ENCODE results near the gene NOS1.

Gene NOS1

DNA sequence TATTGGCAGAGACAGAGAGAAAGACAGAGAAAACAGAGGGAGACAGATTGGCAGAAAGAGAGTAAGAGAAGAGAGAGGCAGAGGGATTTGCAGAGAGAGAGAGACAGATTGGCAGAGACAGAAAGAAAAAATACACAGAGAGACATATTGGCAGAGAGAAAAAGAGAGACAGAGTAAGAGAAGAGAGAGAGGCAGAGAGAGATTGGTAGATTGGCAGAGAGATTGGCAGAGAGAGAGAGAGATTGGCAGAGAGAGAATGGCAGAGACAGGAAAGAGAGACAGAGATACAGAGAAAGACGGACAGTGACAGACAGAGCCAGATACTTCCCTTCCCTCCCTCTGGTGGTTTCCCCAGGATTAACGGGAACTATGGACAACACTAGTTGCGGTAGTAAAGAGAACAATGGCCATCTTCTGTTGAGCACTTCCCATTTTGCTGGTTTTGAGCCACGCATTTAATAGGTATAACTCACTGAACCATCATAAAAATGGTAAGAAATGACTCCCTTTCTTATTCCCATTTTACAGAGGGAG, 2.6 kb upstream of the NOS1 start:
- H3K4me3 ChIP-seq (ENCODE audit: low read depth, low read length): no peak overlapping the region
- TF ChIP-seq, protein P1, sequence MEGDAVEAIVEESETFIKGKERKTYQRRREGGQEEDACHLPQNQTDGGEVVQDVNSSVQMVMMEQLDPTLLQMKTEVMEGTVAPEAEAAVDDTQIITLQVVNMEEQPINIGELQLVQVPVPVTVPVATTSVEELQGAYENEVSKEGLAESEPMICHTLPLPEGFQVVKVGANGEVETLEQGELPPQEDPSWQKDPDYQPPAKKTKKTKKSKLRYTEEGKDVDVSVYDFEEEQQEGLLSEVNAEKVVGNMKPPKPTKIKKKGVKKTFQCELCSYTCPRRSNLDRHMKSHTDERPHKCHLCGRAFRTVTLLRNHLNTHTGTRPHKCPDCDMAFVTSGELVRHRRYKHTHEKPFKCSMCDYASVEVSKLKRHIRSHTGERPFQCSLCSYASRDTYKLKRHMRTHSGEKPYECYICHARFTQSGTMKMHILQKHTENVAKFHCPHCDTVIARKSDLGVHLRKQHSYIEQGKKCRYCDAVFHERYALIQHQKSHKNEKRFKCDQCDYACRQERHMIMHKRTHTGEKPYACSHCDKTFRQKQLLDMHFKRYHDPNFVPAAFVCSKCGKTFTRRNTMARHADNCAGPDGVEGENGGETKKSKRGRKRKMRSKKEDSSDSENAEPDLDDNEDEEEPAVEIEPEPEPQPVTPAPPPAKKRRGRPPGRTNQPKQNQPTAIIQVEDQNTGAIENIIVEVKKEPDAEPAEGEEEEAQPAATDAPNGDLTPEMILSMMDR (IDR thresholded peaks at IDR 0.05; ENCODE audit: borderline replicate concordance, insufficient read depth, low read depth, low read length): no peak

DNA sequence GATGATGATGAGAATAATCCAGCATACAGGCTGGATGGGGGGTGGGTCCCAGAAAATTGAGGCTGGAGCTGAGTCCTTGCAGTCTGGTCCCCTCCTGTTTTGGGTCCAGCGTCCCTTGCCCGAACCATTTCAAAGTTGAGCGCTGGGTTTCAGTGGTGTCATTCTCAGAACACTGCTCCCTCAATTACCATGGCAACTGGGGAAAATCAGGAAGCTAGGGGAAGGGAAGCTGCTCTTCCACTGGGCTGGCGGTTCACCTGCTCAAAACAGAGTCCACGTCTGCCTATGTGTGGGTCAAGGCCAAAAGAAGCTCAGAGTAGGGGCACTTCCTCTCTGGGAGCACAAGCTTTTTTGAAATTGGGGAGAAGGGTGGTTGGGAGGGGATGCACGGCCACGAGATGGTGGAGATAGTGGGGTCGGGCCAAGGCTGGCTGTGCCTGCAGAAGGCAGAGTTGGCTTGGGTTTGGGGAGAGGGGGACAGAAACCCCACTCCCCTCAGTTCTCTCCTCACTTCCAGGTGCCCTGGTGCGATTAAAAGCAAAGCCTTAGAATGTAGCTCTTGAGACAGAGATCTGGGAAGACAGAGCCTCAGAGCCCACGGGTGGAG, 1.7 kb upstream of the NOS1 start:
- no peak overlapping the region for H3K4me3 ChIP-seq (ENCODE audit: low read depth, low read length)

DNA sequence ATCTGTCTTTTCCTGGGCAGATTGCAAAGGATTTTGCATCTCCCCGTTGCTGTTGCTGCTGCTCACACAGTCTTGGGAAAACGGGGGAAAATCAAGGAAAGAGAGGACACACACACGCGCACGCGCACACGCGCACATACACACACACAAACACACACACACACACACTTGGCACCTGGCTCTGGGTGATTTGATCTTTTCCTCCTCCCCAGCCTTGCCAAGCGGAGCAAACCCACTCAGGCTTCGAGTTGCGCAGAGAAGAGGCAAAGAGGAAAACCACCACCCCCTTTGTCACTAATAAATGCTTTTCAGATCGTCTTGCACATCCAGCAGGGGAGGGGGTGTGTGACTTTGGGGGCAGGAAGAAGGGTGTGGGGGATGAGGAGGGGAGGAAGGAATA, 965 bp upstream of the NOS1 start:
- TF ChIP-seq, protein P1 (IDR thresholded peaks at IDR 0.05; ENCODE audit: borderline replicate concordance, insufficient read depth, low read depth, low read length): no peak
- H3K4me3 ChIP-seq (ENCODE audit: low read depth, low read length): no peak overlapping the region

More for the DNA sequence above, 1.7 kb upstream of the NOS1 start:
- TF ChIP-seq, protein P1 (IDR thresholded peaks at IDR 0.05; ENCODE audit: borderline replicate concordance, insufficient read depth, low read depth, low read length): no peak

DNA sequence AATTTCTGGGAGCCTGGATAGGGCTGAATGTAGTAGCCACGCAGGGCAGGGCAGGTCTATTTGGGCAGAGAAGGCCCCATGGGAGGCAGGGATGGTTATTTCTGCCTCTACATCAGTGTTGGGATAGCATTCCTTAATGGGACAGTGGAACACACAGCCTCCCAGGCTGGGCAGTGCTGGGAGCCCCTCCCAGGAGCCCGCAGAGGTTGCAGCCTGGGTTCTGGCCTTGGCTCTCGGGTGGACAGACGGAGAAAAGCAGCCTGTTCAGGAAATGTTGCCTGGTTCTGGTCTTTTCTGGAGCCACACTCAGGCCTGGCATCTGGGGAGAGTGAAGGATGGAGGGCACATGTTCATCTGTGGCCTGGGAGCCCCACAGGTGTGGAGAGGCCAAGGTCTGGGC, 479 bp upstream of the NOS1 start:
- TF ChIP-seq, protein P1 (IDR thresholded peaks at IDR 0.05; ENCODE audit: borderline replicate concordance, insufficient read depth, low read depth, low read length): no peak
- H3K4me3 ChIP-seq (ENCODE audit: low read depth, low read length): no peak overlapping the region

DNA sequence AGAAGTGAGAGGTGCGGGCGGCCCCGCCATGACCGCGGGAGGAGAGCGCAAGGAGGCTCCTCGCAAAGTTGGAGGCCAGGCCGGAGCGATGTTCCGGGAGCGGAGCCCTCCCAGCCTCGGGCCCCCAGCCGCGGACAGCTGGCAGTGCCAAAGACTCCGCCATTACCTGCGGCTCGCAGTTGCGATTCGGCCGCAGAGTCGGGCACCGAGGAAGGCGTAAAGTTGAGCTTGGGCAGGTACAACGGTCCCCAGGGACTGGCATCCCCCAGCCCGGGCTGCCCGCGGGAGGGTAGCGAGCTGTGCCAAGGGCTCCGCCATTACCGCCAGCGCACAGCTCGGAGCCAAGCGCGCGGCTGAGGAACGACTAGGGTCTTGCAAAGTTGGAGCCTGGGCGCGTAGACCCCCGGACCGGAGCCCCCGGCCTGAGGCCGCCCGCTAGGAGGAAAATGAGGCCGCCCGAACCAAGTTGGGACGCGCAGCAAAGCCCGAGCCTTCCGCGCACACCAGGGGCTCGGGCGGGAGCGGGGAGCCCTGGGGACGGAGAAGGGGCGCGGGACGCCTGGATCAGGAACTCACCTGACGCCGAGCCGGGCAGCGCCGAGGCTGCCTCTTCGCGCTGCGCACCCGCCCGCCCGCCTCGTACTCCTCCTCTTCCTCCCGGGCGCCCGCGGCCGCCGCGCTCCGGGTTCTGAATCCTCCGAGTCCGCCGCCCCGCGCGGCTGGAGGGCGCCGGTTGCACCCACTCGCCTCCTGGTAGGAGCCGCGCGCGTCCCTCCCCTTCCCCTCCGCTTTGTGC, 677 bp downstream of the NOS1 start:
- TF ChIP-seq, protein P1 (IDR thresholded peaks at IDR 0.05; ENCODE audit: borderline replicate concordance, insufficient read depth, low read depth, low read length): no peak
- no peak overlapping the region for H3K4me3 ChIP-seq (ENCODE audit: low read depth, low read length)

DNA sequence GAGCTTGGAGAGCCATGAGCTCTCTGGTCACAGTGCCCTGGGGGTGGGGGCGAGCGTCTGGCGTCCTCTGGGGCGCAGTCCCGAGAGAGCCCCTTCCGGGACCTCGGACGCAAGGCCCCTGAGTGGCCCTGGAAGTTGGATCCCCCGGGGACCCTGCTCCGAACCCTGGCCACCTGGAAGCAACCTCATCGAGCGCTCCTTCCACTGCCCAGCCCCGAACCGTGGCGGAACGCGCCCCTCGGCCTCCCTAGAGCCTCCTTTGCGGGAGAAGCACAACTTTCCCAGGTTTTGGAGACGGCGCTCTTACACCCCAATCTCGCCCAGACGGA, 1.2 kb downstream of the NOS1 start:
- no peak overlapping the region for H3K4me3 ChIP-seq (ENCODE audit: low read depth, low read length)
- TF ChIP-seq, protein P1 (IDR thresholded peaks at IDR 0.05; ENCODE audit: borderline replicate concordance, insufficient read depth, low read depth, low read length): no peak
